WERI-Rb-1 (cell line): ENCODE data around the gene VSIR.

Experiments used
- DNase-seq: peaks from one replicate; pipeline ENCODE4 v3.0.0-alpha.2; 2020
- H3K27ac ChIP-seq: fragments of 250-450 bp; sonication (Bioruptor Pico); 2 replicates; pipeline ENCODE4 v1.5.1; 2020; ENCODE audit warnings: mild to moderate bottlenecking, moderate library complexity
- H3K27me3 ChIP-seq: fragments of 250-450 bp; sonication (Bioruptor Pico); 2 replicates; pipeline ENCODE4 v1.5.1; 2021; ENCODE audit warnings: mild to moderate bottlenecking, low read depth, moderate library complexity; ENCODE audit not compliant: insufficient read depth, severe bottlenecking
- H3K36me3 ChIP-seq: fragments of 250-450 bp; sonication (Bioruptor Pico); 2 replicates; pipeline ENCODE4 v1.5.1; 2020; ENCODE audit warnings: mild to moderate bottlenecking, moderate library complexity
- H3K4me3 ChIP-seq: 2 replicates; pipeline ENCODE4 v1.5.1; 2011; ENCODE audit warnings: low read depth, mild to moderate bottlenecking, control low read depth, low read length
- H3K9me3 ChIP-seq: fragments of 250-450 bp; sonication (Bioruptor Pico); 2 replicates; pipeline ENCODE4 v1.5.1; 2021; ENCODE audit warnings: mild to moderate bottlenecking, moderate library complexity; ENCODE audit not compliant: severe bottlenecking
- TF ChIP-seq, protein P1 (sequence below): IDR thresholded peaks from 2 replicates; pipeline ENCODE4 v1.5.1; 2011; ENCODE audit warnings: low read depth, mild to moderate bottlenecking, control low read depth, inconsistent platforms, low read length

The VSIR gene

GRCh38 chr10:71721313-71721712 is 52.0 kb downstream of the VSIR start:
- no peak overlapping the region for H3K4me3 ChIP-seq
- DNase-seq: no peak
- H3K9me3 ChIP-seq: no peaks in the 10 kb centered on the region
- H3K27ac ChIP-seq: no peak overlapping the region
- TF ChIP-seq, protein P1, sequence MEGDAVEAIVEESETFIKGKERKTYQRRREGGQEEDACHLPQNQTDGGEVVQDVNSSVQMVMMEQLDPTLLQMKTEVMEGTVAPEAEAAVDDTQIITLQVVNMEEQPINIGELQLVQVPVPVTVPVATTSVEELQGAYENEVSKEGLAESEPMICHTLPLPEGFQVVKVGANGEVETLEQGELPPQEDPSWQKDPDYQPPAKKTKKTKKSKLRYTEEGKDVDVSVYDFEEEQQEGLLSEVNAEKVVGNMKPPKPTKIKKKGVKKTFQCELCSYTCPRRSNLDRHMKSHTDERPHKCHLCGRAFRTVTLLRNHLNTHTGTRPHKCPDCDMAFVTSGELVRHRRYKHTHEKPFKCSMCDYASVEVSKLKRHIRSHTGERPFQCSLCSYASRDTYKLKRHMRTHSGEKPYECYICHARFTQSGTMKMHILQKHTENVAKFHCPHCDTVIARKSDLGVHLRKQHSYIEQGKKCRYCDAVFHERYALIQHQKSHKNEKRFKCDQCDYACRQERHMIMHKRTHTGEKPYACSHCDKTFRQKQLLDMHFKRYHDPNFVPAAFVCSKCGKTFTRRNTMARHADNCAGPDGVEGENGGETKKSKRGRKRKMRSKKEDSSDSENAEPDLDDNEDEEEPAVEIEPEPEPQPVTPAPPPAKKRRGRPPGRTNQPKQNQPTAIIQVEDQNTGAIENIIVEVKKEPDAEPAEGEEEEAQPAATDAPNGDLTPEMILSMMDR: no peak
- peaks cover 9% of the 10 kb centered on the region for H3K36me3 ChIP-seq
- H3K27me3 ChIP-seq: no peaks in the 10 kb centered on the region

DNA sequence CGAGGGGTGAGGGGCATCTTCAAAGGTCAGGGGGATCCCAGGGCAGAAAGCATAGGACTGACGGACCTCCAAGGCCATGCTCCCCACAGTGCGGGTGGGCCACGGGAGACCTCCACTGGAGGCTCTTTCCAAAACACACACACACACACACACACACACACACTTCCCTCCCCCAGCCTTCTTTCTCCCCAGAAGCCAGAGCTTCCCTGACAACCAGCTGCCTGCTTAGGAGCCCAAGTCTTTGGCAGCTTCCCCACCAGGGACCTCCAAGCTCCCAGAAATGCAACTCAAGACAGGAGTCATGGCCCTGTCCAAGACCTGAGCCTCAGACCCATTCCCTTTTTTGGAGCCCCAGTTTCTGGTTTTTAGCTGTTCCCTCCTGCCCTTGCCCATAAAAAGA is 53.0 kb downstream of the VSIR start:
- TF ChIP-seq, protein P1: no peak
- Histone ChIP-seq H3K4me3 (no peak overlapping the region), H3K9me3 (no peaks in the 10 kb centered on the region), H3K36me3 (peaks cover 20% of the 10 kb centered on the region), H3K27ac (no peak overlapping the region), H3K27me3 (no peaks in the 10 kb centered on the region)
- DNase-seq: no peak

DNA sequence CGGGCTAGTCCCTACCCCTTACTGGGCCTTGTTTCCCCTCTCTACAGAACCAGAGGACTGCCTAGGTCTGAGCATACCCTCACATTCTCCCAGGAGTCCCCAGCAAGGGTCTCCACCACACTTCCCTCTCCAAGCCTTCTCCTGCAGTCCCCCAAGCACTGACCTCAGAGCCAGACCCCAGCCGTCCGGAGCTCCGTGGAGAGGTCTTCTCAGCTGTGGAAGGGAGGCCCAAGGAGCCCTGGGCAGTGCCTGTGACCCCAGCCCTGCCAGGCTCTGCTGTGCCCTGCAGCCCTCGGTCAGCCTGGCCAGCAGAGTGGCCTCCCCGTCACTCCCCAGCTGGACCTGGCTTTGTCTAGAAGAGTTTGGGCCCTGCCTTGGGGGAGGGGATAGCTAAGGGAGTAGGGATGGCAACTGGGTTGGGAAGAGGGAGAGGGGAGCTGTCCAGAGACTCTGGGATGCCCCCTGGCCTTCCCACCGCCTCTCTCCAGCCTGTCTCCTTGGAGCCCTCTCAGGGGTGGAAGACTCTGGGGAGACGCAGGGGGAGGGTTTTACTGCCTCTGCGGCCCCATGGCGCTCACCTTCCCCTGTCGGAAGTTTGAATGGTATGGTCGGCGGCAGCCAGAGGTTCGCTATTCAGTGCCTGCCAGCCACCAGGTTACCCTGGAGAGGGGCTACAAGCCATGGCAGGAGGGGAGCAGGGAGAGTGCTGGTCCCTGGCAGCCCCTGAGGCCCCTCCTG is 53.7 kb downstream of the VSIR start, which contains the start of gene C10orf105:
TSS of gene C10orf105 (minus strand) at position 315 of the 738 bp plus-strand sequence. CDS start 3,441 bp downstream, outside the sequence.
- peaks cover 26% of the 10 kb centered on the region for H3K36me3 ChIP-seq
- TF ChIP-seq, protein P1: no peak
- H3K9me3 ChIP-seq: no peaks in the 10 kb centered on the region
- no peak within 1 kb of the TSS for H3K27ac ChIP-seq
- H3K27me3 ChIP-seq: no peaks in the 10 kb centered on the region
- DNase-seq: no peak
- no peak within 1 kb of the TSS for H3K4me3 ChIP-seq

DNA sequence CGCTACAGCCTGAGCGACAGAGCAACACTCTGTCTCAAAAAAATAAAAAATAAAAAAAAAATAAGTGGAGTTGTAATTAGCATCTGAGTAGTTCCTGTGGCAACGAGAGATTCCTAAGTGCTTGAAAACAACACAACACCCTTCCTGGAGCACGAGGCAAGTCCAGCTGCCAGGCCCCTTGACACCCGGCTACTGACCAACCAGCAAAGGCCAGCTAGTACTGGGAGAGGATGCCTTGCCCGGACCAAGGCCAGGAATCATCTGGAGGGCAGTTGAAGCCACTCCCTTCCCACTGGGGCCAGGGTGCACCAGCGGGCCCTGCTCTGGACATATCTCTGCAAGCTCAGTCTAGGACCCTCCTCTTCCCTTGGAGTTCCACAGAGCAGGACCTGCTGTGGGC is 54.3 kb downstream of the VSIR start:
- no peak overlapping the region for H3K27ac ChIP-seq
- no peaks in the 10 kb centered on the region for H3K27me3 ChIP-seq
- H3K4me3 ChIP-seq: no peak overlapping the region
- no peaks in the 10 kb centered on the region for H3K9me3 ChIP-seq
- TF ChIP-seq, protein P1: no peak
- no peak for DNase-seq
- H3K36me3 ChIP-seq: peaks cover 32% of the 10 kb centered on the region

- TF ChIP-seq, protein P1: no peak
- H3K36me3 ChIP-seq: peaks cover 35% of the 10 kb centered on the region
- H3K27me3 ChIP-seq: no peaks in the 10 kb centered on the region
- no peak for DNase-seq
- no peak overlapping the region for H3K4me3 ChIP-seq
- H3K27ac ChIP-seq: no peak overlapping the region
- H3K9me3 ChIP-seq: no peaks in the 10 kb centered on the region
Measured at GRCh38 chr10:71718165-71718698, 55.1 kb downstream of the VSIR start.
